Panc1 (cell line): ENCODE data around the gene CCL16.

ENCODE experiments used
- TCF7L2 ChIP-seq: IDR thresholded peaks from 2 replicates; pipeline ENCODE4 v1.6.1; 2011; ENCODE audit warnings: mild to moderate bottlenecking, low read depth, low read length, inconsistent platforms
- TF ChIP-seq, protein P1 (sequence below): fragments of 450-650 bp; IDR thresholded peaks from 2 replicates; pipeline ENCODE4 v1.5.1; 2017; ENCODE audit warnings: mild to moderate bottlenecking
- TF ChIP-seq, protein P2 (sequence below), 2 experiments: IDR thresholded peaks; 2 replicates each; pipeline ENCODE4 v1.6.1; 2011 to 2012; ENCODE audit warnings: low read depth in 2 of 2, control low read depth in 1 of 2, low read length in 1 of 2, mild to moderate bottlenecking in 1 of 2, moderate library complexity in 1 of 2; ENCODE audit not compliant: insufficient read depth in 1 of 2

DNA sequence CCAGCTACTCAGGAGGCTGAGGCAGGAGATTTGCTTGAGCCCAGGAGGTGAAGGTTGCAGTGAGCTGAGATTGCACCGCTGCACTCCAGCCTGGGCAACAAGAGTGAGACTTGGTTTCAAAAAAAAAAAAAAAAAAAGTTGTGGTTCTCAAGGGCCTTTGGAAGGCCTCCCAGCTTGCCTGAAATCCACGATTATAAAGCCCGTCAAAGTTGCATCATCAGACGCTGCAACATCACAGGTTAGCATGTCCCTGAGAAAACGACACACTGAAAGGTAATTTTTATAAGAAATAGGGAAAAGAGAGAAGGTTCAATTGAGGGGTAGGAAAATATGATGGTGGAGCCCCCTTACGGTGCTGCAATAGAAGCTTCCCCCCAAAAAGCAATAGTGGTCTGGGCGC, 33.2 kb downstream of the CCL16 start:
- TF ChIP-seq, protein P1, sequence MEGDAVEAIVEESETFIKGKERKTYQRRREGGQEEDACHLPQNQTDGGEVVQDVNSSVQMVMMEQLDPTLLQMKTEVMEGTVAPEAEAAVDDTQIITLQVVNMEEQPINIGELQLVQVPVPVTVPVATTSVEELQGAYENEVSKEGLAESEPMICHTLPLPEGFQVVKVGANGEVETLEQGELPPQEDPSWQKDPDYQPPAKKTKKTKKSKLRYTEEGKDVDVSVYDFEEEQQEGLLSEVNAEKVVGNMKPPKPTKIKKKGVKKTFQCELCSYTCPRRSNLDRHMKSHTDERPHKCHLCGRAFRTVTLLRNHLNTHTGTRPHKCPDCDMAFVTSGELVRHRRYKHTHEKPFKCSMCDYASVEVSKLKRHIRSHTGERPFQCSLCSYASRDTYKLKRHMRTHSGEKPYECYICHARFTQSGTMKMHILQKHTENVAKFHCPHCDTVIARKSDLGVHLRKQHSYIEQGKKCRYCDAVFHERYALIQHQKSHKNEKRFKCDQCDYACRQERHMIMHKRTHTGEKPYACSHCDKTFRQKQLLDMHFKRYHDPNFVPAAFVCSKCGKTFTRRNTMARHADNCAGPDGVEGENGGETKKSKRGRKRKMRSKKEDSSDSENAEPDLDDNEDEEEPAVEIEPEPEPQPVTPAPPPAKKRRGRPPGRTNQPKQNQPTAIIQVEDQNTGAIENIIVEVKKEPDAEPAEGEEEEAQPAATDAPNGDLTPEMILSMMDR = no peak
- no peak for TF ChIP-seq TCF7L2
- TF ChIP-seq, protein P2, sequence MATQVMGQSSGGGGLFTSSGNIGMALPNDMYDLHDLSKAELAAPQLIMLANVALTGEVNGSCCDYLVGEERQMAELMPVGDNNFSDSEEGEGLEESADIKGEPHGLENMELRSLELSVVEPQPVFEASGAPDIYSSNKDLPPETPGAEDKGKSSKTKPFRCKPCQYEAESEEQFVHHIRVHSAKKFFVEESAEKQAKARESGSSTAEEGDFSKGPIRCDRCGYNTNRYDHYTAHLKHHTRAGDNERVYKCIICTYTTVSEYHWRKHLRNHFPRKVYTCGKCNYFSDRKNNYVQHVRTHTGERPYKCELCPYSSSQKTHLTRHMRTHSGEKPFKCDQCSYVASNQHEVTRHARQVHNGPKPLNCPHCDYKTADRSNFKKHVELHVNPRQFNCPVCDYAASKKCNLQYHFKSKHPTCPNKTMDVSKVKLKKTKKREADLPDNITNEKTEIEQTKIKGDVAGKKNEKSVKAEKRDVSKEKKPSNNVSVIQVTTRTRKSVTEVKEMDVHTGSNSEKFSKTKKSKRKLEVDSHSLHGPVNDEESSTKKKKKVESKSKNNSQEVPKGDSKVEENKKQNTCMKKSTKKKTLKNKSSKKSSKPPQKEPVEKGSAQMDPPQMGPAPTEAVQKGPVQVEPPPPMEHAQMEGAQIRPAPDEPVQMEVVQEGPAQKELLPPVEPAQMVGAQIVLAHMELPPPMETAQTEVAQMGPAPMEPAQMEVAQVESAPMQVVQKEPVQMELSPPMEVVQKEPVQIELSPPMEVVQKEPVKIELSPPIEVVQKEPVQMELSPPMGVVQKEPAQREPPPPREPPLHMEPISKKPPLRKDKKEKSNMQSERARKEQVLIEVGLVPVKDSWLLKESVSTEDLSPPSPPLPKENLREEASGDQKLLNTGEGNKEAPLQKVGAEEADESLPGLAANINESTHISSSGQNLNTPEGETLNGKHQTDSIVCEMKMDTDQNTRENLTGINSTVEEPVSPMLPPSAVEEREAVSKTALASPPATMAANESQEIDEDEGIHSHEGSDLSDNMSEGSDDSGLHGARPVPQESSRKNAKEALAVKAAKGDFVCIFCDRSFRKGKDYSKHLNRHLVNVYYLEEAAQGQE (IDR thresholded peaks at IDR 0.05; ENCODE audit: insufficient read depth in 1 of 2, low read depth in 2 of 2, low read length in 1 of 2) = no peak
